Measurements from ENCODE around the gene E2F4. TPM values are rescaled to one million over a fixed set of nuclear protein-coding genes. Genes with fewer than 3 reads are reported as not detected.

Gene E2F4
- total RNA-seq (2014; rRNA removed): 126 and 153 TPM in 2 replicates
- 34.0 TPM for polyA plus RNA-seq (2012)

- DNase-seq (ENCODE audit: low read depth): peak; percentile 87
Observed at GRCh38 chr16:67191995-67192681, at the start of gene E2F4. Gene E2F4 (plus strand): TSS chr16:67192155. CDS start chr16:67192228, 73 bp downstream.

GRCh38 chr16:67142342-67142741 is 49.6 kb upstream of the E2F4 start:
- no peak for DNase-seq (ENCODE audit: low read depth)

- no peak for DNase-seq (ENCODE audit: low read depth)
Observed at GRCh38 chr16:67144943-67145342, 47.0 kb upstream of the E2F4 start.

- DNase-seq (ENCODE audit: low read depth): no peak
Observed at GRCh38 chr16:67145746-67146145, 46.2 kb upstream of the E2F4 start.

- DNase-seq (ENCODE audit: low read depth): no peak
Observed at GRCh38 chr16:67146523-67147357, 45.2 kb upstream of the E2F4 start.

- DNase-seq (ENCODE audit: low read depth): no peak
Observed at GRCh38 chr16:67147437-67148140, 44.4 kb upstream of the E2F4 start.

GRCh38 chr16:67148221-67148620 is 43.7 kb upstream of the E2F4 start:
- DNase-seq (ENCODE audit: low read depth): no peak

GRCh38 chr16:67148656-67149275 is 43.2 kb upstream of the E2F4 start:
- DNase-seq (ENCODE audit: low read depth): no peak

GRCh38 chr16:67149276-67150046 is 42.5 kb upstream of the E2F4 start:
- DNase-seq (ENCODE audit: low read depth): no peak

- peak; percentile 52 for DNase-seq (ENCODE audit: low read depth)
Observed at GRCh38 chr16:67150047-67150832, 41.7 kb upstream of the E2F4 start.

- peak; percentile 82 for DNase-seq (ENCODE audit: low read depth)
Observed at GRCh38 chr16:67150833-67151396, 41.0 kb upstream of the E2F4 start, which contains the start of gene B3GNT9. Gene B3GNT9 (minus strand): TSS chr16:67150998. CDS start chr16:67150485, 513 bp downstream.

GRCh38 chr16:67151431-67152097 is 40.4 kb upstream of the E2F4 start:
- peak; percentile 8 for DNase-seq (ENCODE audit: low read depth)

GRCh38 chr16:67154578-67155294 is 37.2 kb upstream of the E2F4 start:
- no peak for DNase-seq (ENCODE audit: low read depth)

GRCh38 chr16:67155295-67156142 is 36.4 kb upstream of the E2F4 start:
- peak; percentile 60 for DNase-seq (ENCODE audit: low read depth)

GRCh38 chr16:67156143-67156844 is 35.7 kb upstream of the E2F4 start:
- DNase-seq (ENCODE audit: low read depth): no peak

- DNase-seq (ENCODE audit: low read depth): no peak
Observed at GRCh38 chr16:67157106-67157748, 34.7 kb upstream of the E2F4 start.
